Panc1 (cell line): ENCODE results near the gene SMC5. TPM values are rescaled to one million over a fixed set of nuclear protein-coding genes. Genes with fewer than 3 reads are reported as not detected.

Experiments
- ATAC-seq: fragments of 200-7000 bp; cut with Tn5 transposase; 2 replicates; pipeline ENCODE4 v1.9.1; 2020; ENCODE audit warnings: mild to moderate bottlenecking, moderate library complexity
- BruUV-seq: library from RNA; stranded (reverse); fragments of 400-500 nt; replicated peaks from 2 replicates; lab custom pipeline; 2021; lab: Mats Ljungman, UMichigan
- CTCF ChIA-PET: fragments of 300-600 bp; sonication (Branson Sonifier 250); formaldehyde crosslinking; loops from one replicate; lab custom pipeline; 2022; ENCODE audit warnings: antibody characterized with exemption; lab: Charles Lee
- POLR2A ChIA-PET: fragments of 300-600 bp; sonication (Branson Sonifier 250); formaldehyde crosslinking; loops from one replicate; lab custom pipeline; 2022; ENCODE audit warnings: antibody characterized with exemption; lab: Charles Lee
- DNase-seq: peaks from one replicate; pipeline ENCODE4 v3.0.0-alpha.2; 2010; ENCODE audit warnings: low read depth, low spot score
- H3K27ac ChIP-seq: 2 replicates; pipeline ENCODE4 v1.5.1; 2011; ENCODE audit warnings: mild to moderate bottlenecking, low read length, inconsistent platforms
- H3K27me3 ChIP-seq: fragments of 200-500 bp; sonication (Bioruptor generic); 2 replicates; pipeline ENCODE4 v1.6.0; 2014; ENCODE audit warnings: low read length, inconsistent platforms; ENCODE audit not compliant: control insufficient read depth, insufficient read depth
- H3K36me3 ChIP-seq: fragments of 200-500 bp; sonication (Bioruptor generic); 2 replicates; pipeline ENCODE4 v1.5.1; 2014; ENCODE audit warnings: inconsistent platforms, mild to moderate bottlenecking, low read length, moderate library complexity; ENCODE audit not compliant: control insufficient read depth, insufficient read depth
- H3K4me1 ChIP-seq: 2 replicates; pipeline ENCODE4 v1.5.1; 2011; ENCODE audit warnings: inconsistent platforms, mild to moderate bottlenecking, low read length, moderate library complexity; ENCODE audit not compliant: control insufficient read depth, insufficient read depth
- H3K4me3 ChIP-seq, 2 experiments: 2 replicates each; pipeline ENCODE4 v1.5.1; 2011 to 2012; ENCODE audit warnings: low read depth in 2 of 2, low read length in 2 of 2, mild to moderate bottlenecking in 2 of 2, inconsistent platforms in 1 of 2, moderate library complexity in 1 of 2
- H3K9me3 ChIP-seq: fragments of 200-500 bp; sonication (Bioruptor generic); 2 replicates; pipeline ENCODE4 v1.5.1; 2014; ENCODE audit warnings: low read depth, mild to moderate bottlenecking, inconsistent platforms, low read length, moderate library complexity; ENCODE audit not compliant: control insufficient read depth, insufficient read depth
- CTCF ChIP-seq: fragments of 450-650 bp; IDR thresholded peaks from 2 replicates; pipeline ENCODE4 v1.5.1; 2017; ENCODE audit warnings: mild to moderate bottlenecking
- POLR2AphosphoS5 ChIP-seq: IDR thresholded peaks from 2 replicates; pipeline ENCODE4 v1.6.1; 2012; ENCODE audit warnings: mild to moderate bottlenecking, low read depth, low read length, moderate library complexity
- SIN3A ChIP-seq: IDR thresholded peaks from 2 replicates; pipeline ENCODE4 v1.6.1; 2012; ENCODE audit warnings: low read depth, mild to moderate bottlenecking, low read length, moderate library complexity, borderline replicate concordance; ENCODE audit not compliant: insufficient read depth
- TCF7L2 ChIP-seq: IDR thresholded peaks from 2 replicates; pipeline ENCODE4 v1.6.1; 2011; ENCODE audit warnings: mild to moderate bottlenecking, low read depth, low read length, inconsistent platforms
- in situ Hi-C: cut with HindIII; loops from 2 replicates; pipeline ENCODE4 v1.10.0; 2016; ENCODE audit warnings: low sequenced_read_pairs, low pct_unique_long_range_greater_than_20kb
- intact Hi-C: fragments of 100-400 bp; cut with micrococcal nuclease; formaldehyde crosslinking; loops from one replicate; pipeline ENCODE4 v1.10.0; 2022; ENCODE audit not compliant: unreplicated experiment
- total RNA-seq: library from RNA; stranded (reverse); gene quantifications from one replicate; pipeline ENCODE4 v1.2.1, GENCODE V29; 2021; ENCODE audit not compliant: unreplicated experiment
- TF ChIP-seq, protein P1 (sequence below), 2 experiments: IDR thresholded peaks; 2 replicates each; pipeline ENCODE4 v1.6.1; 2011 to 2012; ENCODE audit warnings: low read depth in 2 of 2, control low read depth in 1 of 2, low read length in 1 of 2, mild to moderate bottlenecking in 1 of 2, moderate library complexity in 1 of 2; ENCODE audit not compliant: insufficient read depth in 1 of 2

SMC5 gene
- total RNA-seq, 1 experiment from 2014 or later: 12.9 TPM

DNA sequence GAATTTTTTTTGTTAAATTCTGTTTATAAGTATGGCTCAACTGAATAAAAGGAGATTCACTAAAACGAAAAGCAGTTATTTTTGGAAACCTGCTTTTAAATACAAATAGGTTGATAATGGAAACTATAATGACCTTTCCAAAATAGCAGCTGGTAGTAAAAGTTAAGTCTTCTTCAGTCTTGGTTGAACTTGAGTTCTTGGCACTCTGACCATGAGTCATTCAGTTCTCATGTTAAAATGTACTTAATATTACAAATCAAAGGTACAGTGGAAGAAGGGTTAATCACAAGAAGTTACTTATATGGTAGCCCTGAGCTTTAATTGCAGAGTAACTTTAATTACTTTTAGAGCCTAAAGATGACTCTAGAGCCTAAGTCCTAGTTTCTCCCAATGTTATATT is 93.6 kb downstream of the SMC5 start:
- no peak for TF ChIP-seq TCF7L2
- ATAC-seq (no peak), DNase-seq (no peak)
- Histone ChIP-seq H3K9me3 (no peaks in the 10 kb centered on the region), H3K36me3 (peaks cover 10% of the 10 kb centered on the region), H3K4me3 (no peak overlapping the region), H3K27ac (no peak overlapping the region), H3K27me3 (no peaks in the 10 kb centered on the region), H3K4me1 (no peaks in the 10 kb centered on the region)
- ChIA-PET POLR2A (no interaction called here), CTCF (interaction anchor here (0.5 kb wide), 1 partner anchor 97 kb away, joined by 7 read pairs; no protein-coding TSS in a partner anchor)
- in situ Hi-C loops: no loop called here
- intact Hi-C loops: no loop called here
- no TSS peak for BruUV-seq

- BruUV-seq: TSS peak; percentile 51
Observed at GRCh38 chr9:70352802-70353201, 94.0 kb downstream of the SMC5 start.

DNA sequence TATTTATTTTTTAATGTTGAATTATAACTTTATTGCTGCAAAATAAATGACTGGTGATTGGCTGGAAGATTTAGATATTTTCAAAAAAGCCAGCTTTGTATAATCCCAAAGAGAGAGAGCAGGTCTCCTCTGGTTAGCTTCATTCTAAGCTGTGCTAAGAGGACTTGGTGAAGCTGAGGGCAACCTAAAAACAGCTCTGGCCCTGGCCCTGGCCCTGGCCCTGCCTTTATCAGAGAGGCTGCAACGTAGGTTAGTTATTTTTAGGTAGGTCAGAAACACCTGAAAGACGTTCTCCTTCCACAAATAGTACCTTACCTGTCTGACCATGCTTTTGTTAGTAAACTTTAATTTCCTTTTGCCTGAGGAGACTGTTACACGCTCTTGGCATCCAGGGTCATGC is 97.0 kb downstream of the SMC5 start:
- CTCF ChIA-PET: no interaction called here
- Histone ChIP-seq H3K9me3 (no peaks in the 10 kb centered on the region), H3K4me1 (no peaks in the 10 kb centered on the region), H3K27me3 (no peaks in the 10 kb centered on the region), H3K27ac (no peak overlapping the region), H3K36me3 (peaks cover 2% of the 10 kb centered on the region; the same call in 1 of the 2 replicates), H3K4me3 (no peak overlapping the region)
- intact Hi-C loops (no loop called here), in situ Hi-C loops (no loop called here)
- DNase-seq (no peak), ATAC-seq (no peak)
- POLR2A ChIA-PET: no interaction called here
- TF ChIP-seq POLR2AphosphoS5 (no peak), SIN3A (no peak), CTCF (no peak), TCF7L2 (no peak)
- TF ChIP-seq, protein P1, sequence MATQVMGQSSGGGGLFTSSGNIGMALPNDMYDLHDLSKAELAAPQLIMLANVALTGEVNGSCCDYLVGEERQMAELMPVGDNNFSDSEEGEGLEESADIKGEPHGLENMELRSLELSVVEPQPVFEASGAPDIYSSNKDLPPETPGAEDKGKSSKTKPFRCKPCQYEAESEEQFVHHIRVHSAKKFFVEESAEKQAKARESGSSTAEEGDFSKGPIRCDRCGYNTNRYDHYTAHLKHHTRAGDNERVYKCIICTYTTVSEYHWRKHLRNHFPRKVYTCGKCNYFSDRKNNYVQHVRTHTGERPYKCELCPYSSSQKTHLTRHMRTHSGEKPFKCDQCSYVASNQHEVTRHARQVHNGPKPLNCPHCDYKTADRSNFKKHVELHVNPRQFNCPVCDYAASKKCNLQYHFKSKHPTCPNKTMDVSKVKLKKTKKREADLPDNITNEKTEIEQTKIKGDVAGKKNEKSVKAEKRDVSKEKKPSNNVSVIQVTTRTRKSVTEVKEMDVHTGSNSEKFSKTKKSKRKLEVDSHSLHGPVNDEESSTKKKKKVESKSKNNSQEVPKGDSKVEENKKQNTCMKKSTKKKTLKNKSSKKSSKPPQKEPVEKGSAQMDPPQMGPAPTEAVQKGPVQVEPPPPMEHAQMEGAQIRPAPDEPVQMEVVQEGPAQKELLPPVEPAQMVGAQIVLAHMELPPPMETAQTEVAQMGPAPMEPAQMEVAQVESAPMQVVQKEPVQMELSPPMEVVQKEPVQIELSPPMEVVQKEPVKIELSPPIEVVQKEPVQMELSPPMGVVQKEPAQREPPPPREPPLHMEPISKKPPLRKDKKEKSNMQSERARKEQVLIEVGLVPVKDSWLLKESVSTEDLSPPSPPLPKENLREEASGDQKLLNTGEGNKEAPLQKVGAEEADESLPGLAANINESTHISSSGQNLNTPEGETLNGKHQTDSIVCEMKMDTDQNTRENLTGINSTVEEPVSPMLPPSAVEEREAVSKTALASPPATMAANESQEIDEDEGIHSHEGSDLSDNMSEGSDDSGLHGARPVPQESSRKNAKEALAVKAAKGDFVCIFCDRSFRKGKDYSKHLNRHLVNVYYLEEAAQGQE (IDR thresholded peaks at IDR 0.05; ENCODE audit: insufficient read depth in 1 of 2, low read depth in 2 of 2, low read length in 1 of 2): no peak
- BruUV-seq: no TSS peak

More at GRCh38 chr9:70352802-70353201, 94.0 kb downstream of the SMC5 start:
- H3K36me3 ChIP-seq: peaks cover 10% of the 10 kb centered on the region
- no peak overlapping the region for H3K27ac ChIP-seq
- no peak for ATAC-seq
- no peaks in the 10 kb centered on the region for H3K9me3 ChIP-seq
- ChIA-PET POLR2A (no interaction called here), CTCF (interaction anchor here (0.5 kb wide), 1 partner anchor 97 kb away, joined by 7 read pairs; no protein-coding TSS in a partner anchor)
- peak; percentile 39; the same call in 1 of the 2 replicates for TF ChIP-seq CTCF
- TF ChIP-seq SIN3A: no peak
- intact Hi-C loops (no loop called here), in situ Hi-C loops (no loop called here)
- no peaks in the 10 kb centered on the region for H3K27me3 ChIP-seq
- no peaks in the 10 kb centered on the region for H3K4me1 ChIP-seq
- H3K4me3 ChIP-seq: no peak overlapping the region
- DNase-seq: no peak
